ENCODE results near the gene DSG2. TPM values are rescaled to one million over a fixed set of nuclear protein-coding genes. Genes with fewer than 3 reads are reported as not detected.
"Not testable (repeated sequence)": the region's sequence is repeated elsewhere in the genome, so short reads cannot be mapped to it uniquely, and the experiment has no call there.

The DSG2 gene
- total RNA-seq, result not detected in 2 replicates
- polyA plus RNA-seq (2012), result not detected

DNA sequence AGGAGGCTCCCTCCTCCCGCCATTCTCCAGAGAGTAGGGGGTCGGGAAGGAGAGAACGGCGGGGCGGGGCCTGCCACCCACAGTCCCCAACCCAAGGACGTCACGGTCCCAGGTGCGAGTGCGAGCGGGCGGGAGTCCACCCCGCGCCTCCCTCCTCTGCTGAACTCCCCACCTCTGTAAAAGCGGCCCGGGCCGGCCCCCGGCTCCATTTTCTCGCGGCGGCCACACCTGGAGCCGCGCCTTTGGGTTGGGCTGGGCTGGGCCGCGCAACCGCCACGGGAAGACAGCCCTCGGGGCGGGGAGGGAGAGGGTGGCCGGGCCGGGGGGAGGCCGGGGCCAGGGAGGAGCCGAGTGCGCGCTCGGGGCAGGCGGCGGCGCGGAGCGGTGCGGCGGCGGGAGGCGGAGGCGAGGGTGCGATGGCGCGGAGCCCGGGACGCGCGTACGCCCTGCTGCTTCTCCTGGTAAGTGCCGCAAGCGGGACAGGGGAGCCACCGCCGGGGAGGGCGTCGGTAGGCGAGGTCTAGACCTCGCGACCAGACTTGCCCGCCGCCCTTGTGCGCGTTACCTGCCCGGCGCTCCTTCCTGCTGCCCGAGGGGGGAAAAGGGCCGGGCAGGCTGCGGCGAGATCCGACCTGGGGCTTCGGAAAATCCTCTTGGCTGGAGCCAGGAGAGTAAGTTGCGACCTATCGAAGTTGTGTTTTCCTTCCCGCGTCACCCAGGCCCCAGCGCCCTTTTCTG, at the start of gene DSG2:
Gene DSG2, plus strand, starts transcription at position 342 of the 738 bp plus-strand sequence. Its CDS starts 75 bp downstream, at position 417.
- no peak for DNase-seq (ENCODE audit: low read depth)

GRCh38 chr18:31450409-31450808, 47.6 kb upstream of the DSG2 start:
- no peak for DNase-seq (ENCODE audit: low read depth)

DNA sequence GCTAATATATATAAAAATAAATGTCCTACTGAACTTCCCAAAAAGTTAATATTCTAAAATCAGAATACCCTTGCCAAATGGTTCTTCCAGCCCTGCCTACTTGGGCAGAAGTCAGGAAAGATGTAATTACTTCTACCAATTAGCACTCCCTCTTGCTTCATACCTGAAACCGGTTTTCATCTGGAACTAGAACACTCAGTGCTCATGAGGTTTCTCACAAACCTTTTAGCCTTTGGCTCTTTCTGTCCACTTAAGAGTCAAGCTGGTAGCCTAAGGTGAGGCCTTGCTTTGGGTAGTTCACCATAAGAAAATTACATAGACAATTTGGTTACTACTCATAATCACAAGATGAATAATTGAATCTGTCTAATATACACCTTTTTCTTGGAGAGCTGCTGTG, 46.4 kb upstream of the DSG2 start:
- no peak for DNase-seq (ENCODE audit: low read depth)

- no peak for DNase-seq (ENCODE audit: low read depth)
Measured at GRCh38 chr18:31454066-31454708, 43.8 kb upstream of the DSG2 start.

DNA sequence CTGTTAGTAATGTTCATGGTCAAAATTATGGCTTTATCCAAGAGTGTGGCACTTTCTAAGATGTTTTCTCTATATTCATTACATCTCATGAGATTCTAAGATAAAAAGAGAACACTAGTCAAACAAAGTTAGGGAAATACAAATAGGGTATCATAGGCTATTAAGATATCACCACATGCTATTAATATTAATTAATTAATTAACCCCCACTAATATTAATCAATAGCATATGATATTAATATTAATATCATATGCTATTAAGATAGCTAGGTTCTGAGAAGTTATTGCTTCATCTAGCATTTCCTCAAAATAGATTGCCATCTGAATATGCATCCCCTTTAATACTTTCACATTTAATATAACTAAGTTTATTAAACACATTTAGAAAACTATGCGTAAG, 28.3 kb upstream of the DSG2 start:
- DNase-seq (ENCODE audit: low read depth), result no peak

DNA sequence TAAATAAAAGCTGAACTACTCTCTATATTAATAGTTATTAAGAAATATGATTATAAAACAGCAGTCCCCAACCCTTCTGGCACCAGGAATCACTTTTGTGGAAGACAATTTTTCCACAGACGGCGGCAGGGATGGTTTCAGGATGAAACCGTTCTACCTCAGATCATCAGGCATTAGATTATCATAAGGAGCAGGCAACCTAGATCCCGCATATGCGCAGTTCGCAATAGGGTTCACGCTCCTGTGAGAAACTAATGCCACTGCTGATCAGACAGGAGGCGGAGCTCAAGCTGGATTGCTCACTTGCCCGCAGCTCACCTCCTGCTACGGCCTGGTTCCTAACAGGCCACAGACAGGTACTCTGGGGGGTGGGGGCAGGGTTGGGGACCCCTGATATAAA, 19.3 kb upstream of the DSG2 start:
- no peak for DNase-seq (ENCODE audit: low read depth)

GRCh38 chr18:31482051-31482450, 15.9 kb upstream of the DSG2 start:
- DNase-seq (ENCODE audit: low read depth), result no peak

DNA sequence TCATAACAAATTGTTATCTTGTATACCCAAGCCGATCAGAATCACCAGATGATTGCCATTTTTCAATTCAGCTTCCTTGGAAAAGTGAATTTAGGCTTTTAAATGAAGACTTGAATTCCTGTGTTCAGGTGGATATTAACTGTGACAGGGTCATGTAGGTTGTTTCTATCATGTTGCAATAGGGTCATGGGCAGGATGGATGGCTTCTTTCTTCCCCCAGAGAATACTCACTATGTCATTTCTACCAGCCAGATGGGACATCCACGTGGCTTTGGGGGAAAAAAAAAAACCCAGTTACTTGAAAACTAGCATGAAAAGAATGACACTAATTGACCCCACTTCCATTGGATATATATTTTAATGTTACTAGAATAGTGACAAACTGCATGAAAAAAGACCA, 14.6 kb upstream of the DSG2 start:
- no peak for DNase-seq (ENCODE audit: low read depth)

DNA sequence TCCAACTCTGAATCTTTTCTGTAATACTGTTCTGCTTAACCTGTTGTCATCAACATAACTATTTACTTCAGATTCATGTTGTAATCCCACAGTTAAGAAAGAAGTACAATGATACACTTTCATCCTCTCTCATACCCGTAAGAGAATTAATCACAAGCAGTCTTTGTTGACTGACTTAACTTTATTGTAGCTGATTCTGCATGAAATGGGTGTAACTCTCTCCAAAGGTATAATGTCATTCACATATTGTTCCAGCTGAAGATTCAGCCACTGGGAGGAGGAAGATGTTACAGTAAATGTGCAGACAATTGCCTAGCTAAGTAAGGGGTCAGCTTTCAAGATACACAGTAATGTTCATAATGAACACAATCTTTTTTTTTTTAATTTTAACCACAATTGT, 13.5 kb upstream of the DSG2 start:
- no peak for DNase-seq (ENCODE audit: low read depth)

GRCh38 chr18:31486165-31486564, 11.8 kb upstream of the DSG2 start:
- no peak for DNase-seq (ENCODE audit: low read depth)

DNA sequence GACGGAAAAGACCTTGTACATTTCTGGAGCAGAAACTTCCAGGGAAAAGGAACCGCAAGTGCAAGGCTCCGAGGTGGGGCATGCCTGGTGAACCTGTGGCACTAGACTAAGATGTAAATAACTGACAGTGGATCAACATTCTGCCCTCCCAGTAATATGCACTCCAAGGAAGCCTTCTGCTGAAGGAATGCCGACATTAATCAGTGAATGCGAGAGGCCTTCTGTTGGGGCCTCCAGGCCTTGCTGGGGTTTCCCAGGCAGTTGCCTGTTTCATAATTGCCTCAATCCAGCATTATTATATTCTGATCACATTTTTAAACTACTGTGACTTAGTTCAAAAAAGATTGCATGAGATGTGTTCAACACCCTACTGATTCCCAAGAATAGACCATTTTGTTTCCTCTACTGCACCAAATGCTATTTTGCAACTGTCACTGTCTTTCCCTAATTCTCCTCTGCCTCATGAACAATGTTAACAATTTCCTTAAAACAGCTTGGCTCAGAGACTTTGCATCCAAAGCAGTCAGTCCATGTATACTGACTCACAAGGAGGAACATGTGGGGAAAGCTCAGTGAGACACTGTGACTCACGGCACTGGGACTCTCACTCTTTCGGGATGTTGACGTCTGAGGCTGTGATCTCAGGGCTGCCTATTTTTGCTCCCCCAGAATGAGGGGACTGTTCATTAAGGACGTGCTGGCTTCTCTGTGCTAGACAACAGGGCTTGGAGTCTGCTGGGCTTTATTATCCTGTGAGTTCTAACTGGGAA, 10.5 kb upstream of the DSG2 start:
- DNase-seq (ENCODE audit: low read depth), result no peak

- DNase-seq (ENCODE audit: low read depth), result no peak
Measured at GRCh38 chr18:31489311-31489710, 8.7 kb upstream of the DSG2 start.

DNA sequence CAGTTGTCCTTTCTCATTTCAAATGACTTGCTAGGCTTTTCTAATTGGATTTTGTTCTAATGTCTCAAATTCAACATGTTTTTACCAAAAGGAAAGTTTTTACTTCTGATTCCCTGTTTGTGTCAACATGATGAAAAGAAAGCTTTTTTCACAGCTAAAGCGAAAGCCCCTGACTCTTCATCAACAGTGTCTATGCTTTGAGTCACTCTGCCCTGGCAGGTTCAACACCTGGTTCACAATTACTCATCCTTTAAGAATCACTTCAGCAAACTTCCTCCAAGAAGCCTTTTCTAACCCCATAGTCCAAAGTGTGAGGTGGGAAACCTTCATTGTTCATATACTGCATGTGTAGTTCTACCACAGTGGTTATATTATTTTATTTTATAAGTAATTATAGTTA, 7.6 kb upstream of the DSG2 start:
- DNase-seq (ENCODE audit: low read depth), result no peak

DNA sequence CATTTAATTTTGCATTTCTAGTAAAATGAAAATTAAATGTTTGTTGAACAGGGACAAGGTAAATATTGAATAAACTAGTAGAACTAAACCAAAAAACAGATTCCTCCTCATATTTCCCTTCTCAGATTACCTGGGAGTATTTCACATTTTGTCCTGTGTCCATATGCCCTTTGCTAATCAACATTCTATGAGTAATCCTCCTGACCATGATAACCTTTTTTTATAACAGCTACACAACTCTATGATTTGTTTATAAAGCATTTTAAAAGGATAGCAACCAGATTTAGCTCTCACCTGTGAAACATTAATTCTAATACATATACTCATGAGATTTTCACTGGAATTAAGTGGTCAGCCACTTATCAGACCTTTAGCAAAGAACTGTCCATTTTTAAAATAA, 7.1 kb upstream of the DSG2 start:
- no peak for DNase-seq (ENCODE audit: low read depth)

- DNase-seq (ENCODE audit: low read depth), result no peak
Measured at GRCh38 chr18:31491586-31491985, 6.4 kb upstream of the DSG2 start.

DNA sequence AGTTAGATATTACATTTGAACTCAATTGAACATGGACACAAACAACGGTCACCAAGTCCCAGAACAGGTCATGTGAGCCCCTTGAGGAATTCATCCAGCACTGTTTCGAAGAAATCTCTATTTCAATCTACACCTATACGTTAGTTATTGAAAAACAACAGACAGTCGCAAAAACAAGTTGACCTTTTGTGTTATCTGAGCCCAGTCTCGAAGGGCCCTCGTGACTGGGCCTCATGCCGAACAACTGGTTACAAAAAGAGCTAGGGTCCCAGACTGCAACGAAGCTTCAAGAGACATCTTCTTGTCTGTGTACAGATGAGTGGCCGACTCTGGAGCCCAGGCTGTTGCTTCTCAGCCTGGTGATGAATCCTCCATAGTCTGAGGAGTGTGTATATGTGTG, 5.3 kb upstream of the DSG2 start:
- no peak for DNase-seq (ENCODE audit: low read depth)

GRCh38 chr18:31493171-31493570, 4.8 kb upstream of the DSG2 start:
- no peak for DNase-seq (ENCODE audit: low read depth)

DNA sequence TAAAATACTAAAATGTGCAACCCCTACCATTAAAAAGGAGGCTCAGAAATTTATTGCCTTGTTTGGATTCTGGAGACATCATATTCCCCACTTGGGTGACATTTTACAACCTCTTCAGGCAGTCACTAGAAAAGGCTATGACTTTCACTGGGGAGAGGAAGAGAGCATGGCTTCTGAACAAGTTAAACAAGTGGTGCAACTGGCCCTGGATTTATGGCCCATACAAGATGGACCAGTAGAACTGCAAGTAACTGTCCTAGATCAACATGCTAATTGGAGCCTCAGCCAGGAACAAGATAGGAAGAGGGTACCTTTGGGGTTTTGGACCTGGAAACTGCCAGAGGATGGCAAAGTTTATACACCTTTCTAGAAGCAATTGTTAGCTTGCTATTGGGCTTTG, 4.0 kb upstream of the DSG2 start:
- DNase-seq (ENCODE audit: low read depth), result no peak

DNA sequence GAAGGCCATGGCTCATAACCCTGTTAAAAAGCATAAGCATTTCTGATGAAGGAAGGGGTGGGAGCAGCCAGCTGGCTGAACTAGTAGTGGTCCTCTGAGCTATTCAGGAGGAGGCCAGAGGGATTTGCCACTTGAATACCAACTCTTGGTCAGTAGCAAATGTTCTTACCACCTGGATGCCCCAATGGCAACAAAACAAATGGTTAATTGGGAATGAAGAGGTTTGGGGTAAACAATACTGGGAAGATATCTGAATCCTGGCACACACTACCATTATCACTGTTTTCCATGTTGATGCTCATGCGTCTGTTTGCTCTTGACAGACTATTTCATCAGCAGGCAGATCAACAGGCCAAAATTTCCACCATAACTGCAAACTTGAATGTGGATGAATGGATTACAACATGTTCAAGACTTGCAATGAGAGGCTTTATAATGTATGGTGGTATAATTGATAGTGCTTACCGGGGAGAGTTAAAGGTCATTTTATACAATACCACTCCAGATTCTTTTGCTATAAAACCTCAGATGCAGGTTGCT, 3.2 kb upstream of the DSG2 start:
- not testable (repeated sequence) for DNase-seq (ENCODE audit: low read depth)

- DNase-seq (ENCODE audit: low read depth), result no peak
Measured at GRCh38 chr18:31497404-31497835, 557 bp upstream of the DSG2 start.

GRCh38 chr18:31498574-31499524, 872 bp downstream of the DSG2 start:
- DNase-seq (ENCODE audit: low read depth), result no peak
